ENCODE measurements around the gene CD19.
"Not testable (repeated sequence)": the region's sequence is repeated elsewhere in the genome, so short reads cannot be mapped to it uniquely, and the experiment has no call there.

Gene CD19
- 0 reads per million in 3 experiments for total RNA-seq

GRCh38 chr16:28931801-28932225 is at the start of gene CD19:
Gene CD19 (plus strand): TSS chr16:28931971. CDS start chr16:28932001, 30 bp downstream.
- DNase-seq = no peak

- DNase-seq = no peak
Observed at GRCh38 chr16:28882551-28883160, 49.1 kb upstream of the CD19 start.

- no peak for DNase-seq
Observed at GRCh38 chr16:28883221-28883996, 48.4 kb upstream of the CD19 start.

- DNase-seq = no peak
Observed at GRCh38 chr16:28884045-28884444, 47.7 kb upstream of the CD19 start.

- DNase-seq = no peak
Observed at GRCh38 chr16:28886945-28887344, 44.8 kb upstream of the CD19 start.

- not testable (repeated sequence) for DNase-seq
Observed at GRCh38 chr16:28890355-28890754, 41.4 kb upstream of the CD19 start.

GRCh38 chr16:28891964-28892890 is 39.5 kb upstream of the CD19 start:
- no peak for DNase-seq

- DNase-seq = no peak
Observed at GRCh38 chr16:28893291-28893690, 38.5 kb upstream of the CD19 start.

GRCh38 chr16:28895609-28896008 is 36.2 kb upstream of the CD19 start:
- DNase-seq = no peak

- DNase-seq = no peak
Observed at GRCh38 chr16:28897826-28898225, 33.9 kb upstream of the CD19 start.

GRCh38 chr16:28898266-28898665 is 33.5 kb upstream of the CD19 start:
- DNase-seq = no peak

GRCh38 chr16:28898942-28899341 is 32.8 kb upstream of the CD19 start:
- DNase-seq = no peak

- no peak for DNase-seq
Observed at GRCh38 chr16:28899882-28900590, 31.7 kb upstream of the CD19 start.

GRCh38 chr16:28900601-28901000 is 31.2 kb upstream of the CD19 start:
- DNase-seq = no peak

- no peak for DNase-seq
Observed at GRCh38 chr16:28901862-28902261, 29.9 kb upstream of the CD19 start.

- no peak for DNase-seq
Observed at GRCh38 chr16:28902909-28903308, 28.9 kb upstream of the CD19 start.

GRCh38 chr16:28903344-28904042 is 28.3 kb upstream of the CD19 start:
- DNase-seq = no peak

GRCh38 chr16:28904363-28904762 is 27.4 kb upstream of the CD19 start:
- DNase-seq = no peak

- DNase-seq = no peak
Observed at GRCh38 chr16:28904828-28905227, 26.9 kb upstream of the CD19 start.

- DNase-seq = no peak
Observed at GRCh38 chr16:28905229-28905754, 26.5 kb upstream of the CD19 start.

- DNase-seq = no peak
Observed at GRCh38 chr16:28905800-28906372, 25.9 kb upstream of the CD19 start.

All from central memory CD4-positive, alpha-beta T cell (primary cell).